ENCODE results near the gene OSBPL5. TPM values are rescaled to one million over a fixed set of nuclear protein-coding genes. Genes with fewer than 3 reads are reported as not detected.

The OSBPL5 gene
- total RNA-seq = 89.0 and 97.5 TPM in 2 replicates

GRCh38 chr11:3165152-3165705, at the start of gene OSBPL5:
TSS of gene OSBPL5 (minus strand) at chr11:3165310. CDS start at chr11:3129148, 36,162 bp downstream.

GRCh38 chr11:3057069-3057963, 107.8 kb downstream of the OSBPL5 start, which contains the start of gene CARS1:
TSS of gene CARS1 (minus strand) at chr11:3057423. CDS start at chr11:3057367, 56 bp downstream.

Small RNA genes lying within 50 kb of the gene (small RNA-seq; reads per million reads assigned to genes)
- not detected for gene RNU1-91P

Other genes with a start within 250 kb of the OSBPL5 start
- gene PHLDA2, start 235.9 kb downstream of the OSBPL5 start, total RNA-seq = 3.4 and 4.5 TPM in 2 replicates
- 70.4 and 74.2 TPM in 2 replicates for gene NAP1L4, start 173.0 kb downstream of the OSBPL5 start, total RNA-seq
- 121 and 125 TPM in 2 replicates for gene CARS1, start 107.9 kb downstream of the OSBPL5 start, total RNA-seq
- not detected in 2 replicates for gene MRGPRG, start 53.5 kb upstream of the OSBPL5 start, total RNA-seq
- 0.16 TPM in 1 of 2 replicates, not detected in the other for gene MRGPRE, start 67.1 kb upstream of the OSBPL5 start, total RNA-seq
- 15.3 and 18.5 TPM in 2 replicates for gene ZNF195, start 213.8 kb upstream of the OSBPL5 start, total RNA-seq